GM12878 (cell line): ENCODE measurements around the gene KLF3. TPM values are rescaled to one million over a fixed set of nuclear protein-coding genes. Genes with fewer than 3 reads are reported as not detected.

Experiments used
- CBX3 ChIP-seq: fragments of 200-600 bp; sonication (generic); IDR thresholded peaks from 2 replicates; pipeline ENCODE4 v1.6.1; 2016; ENCODE audit warnings: low read depth, borderline replicate concordance
- DPF2 ChIP-seq: fragments of 450-650 bp; IDR thresholded peaks from 2 replicates; pipeline ENCODE4 v1.6.1; 2017; ENCODE audit warnings: mild to moderate bottlenecking
- FOXK2 ChIP-seq: fragments of 450-650 bp; IDR thresholded peaks from 2 replicates; pipeline ENCODE4 v1.6.1; 2017; ENCODE audit warnings: mild to moderate bottlenecking, moderate library complexity
- NR2C1 ChIP-seq: fragments of 450-650 bp; IDR thresholded peaks from 2 replicates; pipeline ENCODE4 v1.6.1; 2017; ENCODE audit warnings: antibody characterized with exemption, mild to moderate bottlenecking, moderate library complexity
- PAX5 ChIP-seq: IDR thresholded peaks from 2 replicates; pipeline ENCODE4 v1.6.1; 2011; ENCODE audit warnings: low read depth, low read length, borderline replicate concordance
- RUNX3 ChIP-seq: IDR thresholded peaks from 2 replicates; pipeline ENCODE4 v1.6.1; 2012; ENCODE audit warnings: low read length, inconsistent platforms
- SMAD5 ChIP-seq: IDR thresholded peaks from 2 replicates; pipeline ENCODE4 v1.6.1; 2016; ENCODE audit warnings: antibody characterized with exemption, low read depth
- STAT3 ChIP-seq: IDR thresholded peaks from 2 replicates; pipeline ENCODE4 v1.6.1; 2011; ENCODE audit warnings: low read depth, low read length, improper control_type of control experiment
- SUZ12 ChIP-seq: fragments of 200-600 bp; sonication (generic); IDR thresholded peaks from one replicate; pipeline ENCODE4 v1.6.1; 2018; ENCODE audit warnings: antibody characterized with exemption, mild to moderate bottlenecking; ENCODE audit not compliant: unreplicated experiment
- TCF12 ChIP-seq: IDR thresholded peaks from 2 replicates; pipeline ENCODE4 v1.6.1; 2011; ENCODE audit warnings: low read depth, mild to moderate bottlenecking, low read length
- YBX1 ChIP-seq: fragments of 450-650 bp; IDR thresholded peaks from 2 replicates; pipeline ENCODE4 v1.6.1; 2016; ENCODE audit warnings: antibody characterized with exemption
- polyA plus RNA-seq, 11 experiments: library from polyadenylated mRNA; depleted of rRNA in 4 of 11; unstranded in 6 of 11; stranded (reverse) in 5 of 11; fragments of >200 nt; fragmentation: Nextera tagmentation in 4 of 11; fragmentation: Illumina TruSeq in 1 of 11; extraction: Ambion mirVana in 4 of 11; extraction: Trizol in 1 of 11; gene quantifications; 1 replicate in 1 of 11; 2 replicates in 10 of 11; pipeline versions ENCODE4 v1.2.1 to v1.2.3, GENCODE V29; 2011 to 2016; ENCODE audit warnings: inconsistent platforms in 2 of 11, missing spikeins in 2 of 11, low read depth in 1 of 11
- total RNA-seq, 4 experiments: library from RNA; depleted of rRNA in 3 of 4; stranded (reverse); fragments of >200 nt in 3 of 4; fragmentation: Illumina TruSeq in 1 of 4; extraction: Trizol in 1 of 4; gene quantifications; 2 replicates each; pipeline versions ENCODE4 v1.2.1 to v1.2.3, GENCODE V29; 2013 to 2021
- TF ChIP-seq, protein P1 (sequence below): IDR thresholded peaks from 2 replicates; pipeline ENCODE4 v1.6.1; 2012; ENCODE audit warnings: mild to moderate bottlenecking, low read depth, low read length
- TF ChIP-seq, protein P2 (sequence below): IDR thresholded peaks from 2 replicates; pipeline ENCODE4 v1.6.1; 2011; ENCODE audit warnings: borderline replicate concordance, low read depth, mild to moderate bottlenecking, moderate library complexity, low read length; ENCODE audit not compliant: insufficient read depth, poor library complexity, severe bottlenecking
- TF ChIP-seq, protein P3 (sequence below): fragments of 450-650 bp; IDR thresholded peaks from 2 replicates; pipeline ENCODE4 v1.6.1; 2017; ENCODE audit warnings: mild to moderate bottlenecking, moderate library complexity
- TF ChIP-seq, protein P4 (sequence below): fragments of 450-650 bp; formaldehyde crosslinking; IDR thresholded peaks from 2 replicates; pipeline ENCODE4 v1.4.0; 2022; ENCODE audit warnings: mild to moderate bottlenecking, moderate library complexity
- TF ChIP-seq, protein P5 (sequence below): fragments of 450-650 bp; IDR thresholded peaks from 2 replicates; pipeline ENCODE4 v1.6.1; 2018; ENCODE audit warnings: borderline replicate concordance, mild to moderate bottlenecking; ENCODE audit not compliant: partially characterized antibody

KLF3 gene
- total and polyA plus RNA-seq, 10 of the 15 experiments (the other 5 are each of a cell fraction or from before 2014, with no cell fraction given), result 1.4 to 5.8 (median 2.1) TPM

DNA sequence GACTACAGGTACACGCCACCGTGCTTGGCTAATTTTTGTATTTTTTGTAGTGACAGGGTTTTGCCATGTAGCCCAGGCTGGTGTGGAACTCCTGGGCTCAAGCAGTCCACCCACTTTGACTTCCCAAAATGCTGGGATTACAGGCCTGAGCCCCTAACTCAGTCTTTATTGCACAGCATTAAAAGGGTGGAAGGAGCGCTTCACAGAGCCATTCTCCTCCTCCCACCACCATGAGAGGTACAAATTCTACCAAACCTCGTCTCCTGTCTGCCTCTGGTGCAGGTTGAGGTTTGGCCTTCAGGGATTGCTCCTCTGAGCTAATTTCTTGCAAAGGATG, 66.5 kb downstream of the KLF3 start (continued):
- TF ChIP-seq CBX3 (no peak), FOXK2 (no peak), RUNX3 (no peak), PAX5 (no peak), DPF2 (no peak), STAT3 (no peak), TCF12 (no peak), YBX1 (no peak), SMAD5 (0 out of 2 replicates have a peak, but pooled peaks have one; percentile 26), NR2C1 (peak; percentile 63), SUZ12 (no peak)
- TF ChIP-seq, protein P1, sequence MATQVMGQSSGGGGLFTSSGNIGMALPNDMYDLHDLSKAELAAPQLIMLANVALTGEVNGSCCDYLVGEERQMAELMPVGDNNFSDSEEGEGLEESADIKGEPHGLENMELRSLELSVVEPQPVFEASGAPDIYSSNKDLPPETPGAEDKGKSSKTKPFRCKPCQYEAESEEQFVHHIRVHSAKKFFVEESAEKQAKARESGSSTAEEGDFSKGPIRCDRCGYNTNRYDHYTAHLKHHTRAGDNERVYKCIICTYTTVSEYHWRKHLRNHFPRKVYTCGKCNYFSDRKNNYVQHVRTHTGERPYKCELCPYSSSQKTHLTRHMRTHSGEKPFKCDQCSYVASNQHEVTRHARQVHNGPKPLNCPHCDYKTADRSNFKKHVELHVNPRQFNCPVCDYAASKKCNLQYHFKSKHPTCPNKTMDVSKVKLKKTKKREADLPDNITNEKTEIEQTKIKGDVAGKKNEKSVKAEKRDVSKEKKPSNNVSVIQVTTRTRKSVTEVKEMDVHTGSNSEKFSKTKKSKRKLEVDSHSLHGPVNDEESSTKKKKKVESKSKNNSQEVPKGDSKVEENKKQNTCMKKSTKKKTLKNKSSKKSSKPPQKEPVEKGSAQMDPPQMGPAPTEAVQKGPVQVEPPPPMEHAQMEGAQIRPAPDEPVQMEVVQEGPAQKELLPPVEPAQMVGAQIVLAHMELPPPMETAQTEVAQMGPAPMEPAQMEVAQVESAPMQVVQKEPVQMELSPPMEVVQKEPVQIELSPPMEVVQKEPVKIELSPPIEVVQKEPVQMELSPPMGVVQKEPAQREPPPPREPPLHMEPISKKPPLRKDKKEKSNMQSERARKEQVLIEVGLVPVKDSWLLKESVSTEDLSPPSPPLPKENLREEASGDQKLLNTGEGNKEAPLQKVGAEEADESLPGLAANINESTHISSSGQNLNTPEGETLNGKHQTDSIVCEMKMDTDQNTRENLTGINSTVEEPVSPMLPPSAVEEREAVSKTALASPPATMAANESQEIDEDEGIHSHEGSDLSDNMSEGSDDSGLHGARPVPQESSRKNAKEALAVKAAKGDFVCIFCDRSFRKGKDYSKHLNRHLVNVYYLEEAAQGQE, result no peak
- TF ChIP-seq, protein P2, sequence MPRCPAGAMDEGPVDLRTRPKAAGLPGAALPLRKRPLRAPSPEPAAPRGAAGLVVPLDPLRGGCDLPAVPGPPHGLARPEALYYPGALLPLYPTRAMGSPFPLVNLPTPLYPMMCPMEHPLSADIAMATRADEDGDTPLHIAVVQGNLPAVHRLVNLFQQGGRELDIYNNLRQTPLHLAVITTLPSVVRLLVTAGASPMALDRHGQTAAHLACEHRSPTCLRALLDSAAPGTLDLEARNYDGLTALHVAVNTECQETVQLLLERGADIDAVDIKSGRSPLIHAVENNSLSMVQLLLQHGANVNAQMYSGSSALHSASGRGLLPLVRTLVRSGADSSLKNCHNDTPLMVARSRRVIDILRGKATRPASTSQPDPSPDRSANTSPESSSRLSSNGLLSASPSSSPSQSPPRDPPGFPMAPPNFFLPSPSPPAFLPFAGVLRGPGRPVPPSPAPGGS, result no peak
- TF ChIP-seq, protein P3, sequence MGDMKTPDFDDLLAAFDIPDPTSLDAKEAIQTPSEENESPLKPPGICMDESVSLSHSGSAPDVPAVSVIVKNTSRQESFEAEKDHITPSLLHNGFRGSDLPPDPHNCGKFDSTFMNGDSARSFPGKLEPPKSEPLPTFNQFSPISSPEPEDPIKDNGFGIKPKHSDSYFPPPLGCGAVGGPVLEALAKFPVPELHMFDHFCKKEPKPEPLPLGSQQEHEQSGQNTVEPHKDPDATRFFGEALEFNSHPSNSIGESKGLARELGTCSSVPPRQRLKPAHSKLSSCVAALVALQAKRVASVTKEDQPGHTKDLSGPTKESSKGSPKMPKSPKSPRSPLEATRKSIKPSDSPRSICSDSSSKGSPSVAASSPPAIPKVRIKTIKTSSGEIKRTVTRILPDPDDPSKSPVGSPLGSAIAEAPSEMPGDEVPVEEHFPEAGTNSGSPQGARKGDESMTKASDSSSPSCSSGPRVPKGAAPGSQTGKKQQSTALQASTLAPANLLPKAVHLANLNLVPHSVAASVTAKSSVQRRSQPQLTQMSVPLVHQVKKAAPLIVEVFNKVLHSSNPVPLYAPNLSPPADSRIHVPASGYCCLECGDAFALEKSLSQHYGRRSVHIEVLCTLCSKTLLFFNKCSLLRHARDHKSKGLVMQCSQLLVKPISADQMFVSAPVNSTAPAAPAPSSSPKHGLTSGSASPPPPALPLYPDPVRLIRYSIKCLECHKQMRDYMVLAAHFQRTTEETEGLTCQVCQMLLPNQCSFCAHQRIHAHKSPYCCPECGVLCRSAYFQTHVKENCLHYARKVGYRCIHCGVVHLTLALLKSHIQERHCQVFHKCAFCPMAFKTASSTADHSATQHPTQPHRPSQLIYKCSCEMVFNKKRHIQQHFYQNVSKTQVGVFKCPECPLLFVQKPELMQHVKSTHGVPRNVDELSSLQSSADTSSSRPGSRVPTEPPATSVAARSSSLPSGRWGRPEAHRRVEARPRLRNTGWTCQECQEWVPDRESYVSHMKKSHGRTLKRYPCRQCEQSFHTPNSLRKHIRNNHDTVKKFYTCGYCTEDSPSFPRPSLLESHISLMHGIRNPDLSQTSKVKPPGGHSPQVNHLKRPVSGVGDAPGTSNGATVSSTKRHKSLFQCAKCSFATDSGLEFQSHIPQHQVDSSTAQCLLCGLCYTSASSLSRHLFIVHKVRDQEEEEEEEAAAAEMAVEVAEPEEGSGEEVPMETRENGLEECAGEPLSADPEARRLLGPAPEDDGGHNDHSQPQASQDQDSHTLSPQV, result peak; percentile 31; the same call in 1 of the 2 replicates
- TF ChIP-seq, protein P4, sequence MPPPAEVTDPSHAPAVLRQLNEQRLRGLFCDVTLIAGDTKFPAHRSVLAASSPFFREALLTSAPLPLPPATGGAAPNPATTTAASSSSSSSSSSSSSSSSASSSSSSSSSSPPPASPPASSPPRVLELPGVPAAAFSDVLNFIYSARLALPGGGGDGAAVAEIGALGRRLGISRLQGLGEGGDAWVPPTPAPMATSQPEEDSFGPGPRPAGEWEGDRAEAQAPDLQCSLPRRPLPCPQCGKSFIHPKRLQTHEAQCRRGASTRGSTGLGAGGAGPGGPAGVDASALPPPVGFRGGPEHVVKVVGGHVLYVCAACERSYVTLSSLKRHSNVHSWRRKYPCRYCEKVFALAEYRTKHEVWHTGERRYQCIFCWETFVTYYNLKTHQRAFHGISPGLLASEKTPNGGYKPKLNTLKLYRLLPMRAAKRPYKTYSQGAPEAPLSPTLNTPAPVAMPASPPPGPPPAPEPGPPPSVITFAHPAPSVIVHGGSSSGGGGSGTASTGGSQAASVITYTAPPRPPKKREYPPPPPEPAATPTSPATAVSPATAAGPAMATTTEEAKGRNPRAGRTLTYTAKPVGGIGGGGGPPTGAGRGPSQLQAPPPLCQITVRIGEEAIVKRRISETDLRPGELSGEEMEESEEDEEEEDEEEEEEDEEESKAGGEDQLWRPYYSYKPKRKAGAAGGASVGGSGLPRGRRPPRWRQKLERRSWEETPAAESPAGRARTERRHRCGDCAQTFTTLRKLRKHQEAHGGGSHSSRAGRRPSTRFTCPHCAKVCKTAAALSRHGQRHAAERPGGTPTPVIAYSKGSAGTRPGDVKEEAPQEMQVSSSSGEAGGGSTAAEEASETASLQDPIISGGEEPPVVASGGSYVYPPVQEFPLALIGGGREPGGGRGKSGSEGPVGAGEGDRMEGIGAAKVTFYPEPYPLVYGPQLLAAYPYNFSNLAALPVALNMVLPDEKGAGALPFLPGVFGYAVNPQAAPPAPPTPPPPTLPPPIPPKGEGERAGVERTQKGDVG, result no peak
- TF ChIP-seq, protein P5, sequence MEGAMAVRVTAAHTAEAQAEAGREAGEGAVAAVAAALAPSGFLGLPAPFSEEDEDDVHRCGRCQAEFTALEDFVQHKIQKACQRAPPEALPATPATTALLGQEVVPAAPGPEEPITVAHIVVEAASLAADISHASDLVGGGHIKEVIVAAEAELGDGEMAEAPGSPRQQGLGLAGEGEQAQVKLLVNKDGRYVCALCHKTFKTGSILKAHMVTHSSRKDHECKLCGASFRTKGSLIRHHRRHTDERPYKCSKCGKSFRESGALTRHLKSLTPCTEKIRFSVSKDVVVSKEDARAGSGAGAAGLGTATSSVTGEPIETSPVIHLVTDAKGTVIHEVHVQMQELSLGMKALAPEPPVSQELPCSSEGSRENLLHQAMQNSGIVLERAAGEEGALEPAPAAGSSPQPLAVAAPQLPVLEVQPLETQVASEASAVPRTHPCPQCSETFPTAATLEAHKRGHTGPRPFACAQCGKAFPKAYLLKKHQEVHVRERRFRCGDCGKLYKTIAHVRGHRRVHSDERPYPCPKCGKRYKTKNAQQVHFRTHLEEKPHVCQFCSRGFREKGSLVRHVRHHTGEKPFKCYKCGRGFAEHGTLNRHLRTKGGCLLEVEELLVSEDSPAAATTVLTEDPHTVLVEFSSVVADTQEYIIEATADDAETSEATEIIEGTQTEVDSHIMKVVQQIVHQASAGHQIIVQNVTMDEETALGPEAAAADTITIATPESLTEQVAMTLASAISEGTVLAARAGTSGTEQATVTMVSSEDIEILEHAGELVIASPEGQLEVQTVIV, result no peak
